OCI-LY7 (cell line): ENCODE results near the gene DNAJB1. TPM values are rescaled to one million over a fixed set of nuclear protein-coding genes. Genes with fewer than 3 reads are reported as not detected.

Experiments
- BruUV-seq: library from RNA; stranded (reverse); fragments of 400-500 nt; replicated peaks from 2 replicates; lab custom pipeline; 2021; lab: Mats Ljungman, UMichigan
- CTCF ChIA-PET: fragments of 300-600 bp; sonication (Branson Sonifier 250); formaldehyde crosslinking; loops from one replicate; lab custom pipeline; 2022; ENCODE audit warnings: antibody characterized with exemption; ENCODE audit not compliant: unreplicated experiment; lab: Charles Lee
- POLR2A ChIA-PET: fragments of 300-600 bp; sonication (Branson Sonifier 250); formaldehyde crosslinking; loops from one replicate; lab custom pipeline; 2022; ENCODE audit warnings: antibody characterized with exemption; lab: Charles Lee
- DNase-seq: peaks from one replicate; pipeline ENCODE4 v3.0.0-alpha.2; 2015; ENCODE audit warnings: low spot score
- H2AFZ ChIP-seq: fragments of 200-600 bp; sonication (generic), shearing (Covaris generic); 2 replicates; pipeline ENCODE4 v1.6.1; 2014; ENCODE audit warnings: mild to moderate bottlenecking, antibody characterized with exemption, low read length, moderate library complexity
- H3K27ac ChIP-seq: fragments of 200-600 bp; sonication (generic); 2 replicates; pipeline ENCODE4 v1.5.1; 2014; ENCODE audit warnings: mixed run types, low read depth, mild to moderate bottlenecking, moderate library complexity, low read length, inconsistent platforms; ENCODE audit not compliant: poor library complexity, severe bottlenecking
- H3K36me3 ChIP-seq: fragments of 200-600 bp; sonication (generic); 2 replicates; pipeline ENCODE4 v1.6.1; 2014; ENCODE audit warnings: mild to moderate bottlenecking, antibody characterized with exemption, low read length, moderate library complexity, mixed read lengths; ENCODE audit not compliant: insufficient read depth
- H3K4me1 ChIP-seq: fragments of 200-600 bp; sonication (generic); 2 replicates; pipeline ENCODE4 v1.5.1; 2014; ENCODE audit warnings: mild to moderate bottlenecking, low read length; ENCODE audit not compliant: insufficient read depth, poor library complexity, severe bottlenecking
- H3K4me2 ChIP-seq: fragments of 200-600 bp; sonication (generic); 2 replicates; pipeline ENCODE4 v1.6.1; 2014; ENCODE audit warnings: mild to moderate bottlenecking, low read length
- H3K4me3 ChIP-seq: fragments of 200-600 bp; sonication (generic); 2 replicates; pipeline ENCODE4 v1.5.1; 2014; ENCODE audit warnings: mild to moderate bottlenecking, low read depth, low read length; ENCODE audit not compliant: poor library complexity, severe bottlenecking
- H3K79me2 ChIP-seq: fragments of 200-600 bp; sonication (generic); 2 replicates; pipeline ENCODE4 v1.6.1; 2016; ENCODE audit warnings: low read depth, mild to moderate bottlenecking, low read length, moderate library complexity, mixed read lengths; ENCODE audit not compliant: insufficient read depth
- H3K9me2 ChIP-seq: fragments of 200-600 bp; sonication (generic); 2 replicates; pipeline ENCODE4 v1.6.1; 2016; ENCODE audit warnings: mild to moderate bottlenecking, low read length, mixed read lengths; ENCODE audit not compliant: insufficient read depth
- H3K9me3 ChIP-seq: fragments of 200-600 bp; sonication (generic); 2 replicates; pipeline ENCODE4 v1.6.1; 2014; ENCODE audit warnings: mild to moderate bottlenecking, mixed run types, low read length, mixed read lengths
- H4K20me1 ChIP-seq: fragments of 200-600 bp; sonication (generic); 2 replicates; pipeline ENCODE4 v1.6.1; 2014; ENCODE audit warnings: mild to moderate bottlenecking, antibody characterized with exemption, low read length, moderate library complexity, mixed read lengths; ENCODE audit not compliant: insufficient read depth
- CTCF ChIP-seq: fragments of 200-600 bp; sonication (generic); conservative IDR thresholded peaks from 2 replicates; pipeline ENCODE4 v1.5.1; 2014; ENCODE audit warnings: mild to moderate bottlenecking, antibody characterized with exemption, low read length, moderate library complexity, mixed read lengths
- EZH2phosphoT487 ChIP-seq: fragments of 200-600 bp; sonication (generic); IDR thresholded peaks from 2 replicates; pipeline ENCODE4 v1.6.1; 2018; ENCODE audit warnings: low read depth, borderline replicate concordance, mild to moderate bottlenecking, mixed run types, antibody characterized with exemption, low read length, moderate library complexity, mixed read lengths
- intact Hi-C: fragments of 100-400 bp; cut with micrococcal nuclease; formaldehyde crosslinking; loops from one replicate; pipeline ENCODE4 v1.10.0; 2022; ENCODE audit not compliant: unreplicated experiment
- total RNA-seq, 2 experiments: library from RNA; depleted of rRNA in 1 of 2; stranded (reverse); fragments of >200 nt in 1 of 2; shearing (Covaris generic) in 1 of 2; gene quantifications; 2 replicates each; pipeline ENCODE4 v1.2.3, GENCODE V29; 2014 to 2022

The DNAJB1 gene
- total RNA-seq, 2 experiments from 2014 or later: 63.7 to 76.7 TPM

- TF ChIP-seq CTCF (no peak), EZH2phosphoT487 (no peak)
- peak; percentile 17 for DNase-seq
- H3K4me2 ChIP-seq: peak overlapping the region; percentile 100
- peaks cover 19% of the 10 kb centered on the region for H3K4me1 ChIP-seq
- H2AFZ ChIP-seq: peak overlapping the region; percentile 58; the same call in 1 of the 2 replicates
- CTCF ChIA-PET: interaction anchor here (0.6 to 0.7 kb wide), 2 partner anchors 718 to 1653 kb away, joined by 3 to 6 read pairs; no protein-coding TSS in a partner anchor
- H3K9me2 ChIP-seq: no peaks in the 10 kb centered on the region
- no peaks in the 10 kb centered on the region for H4K20me1 ChIP-seq
- no TSS peak for BruUV-seq
- no peaks in the 10 kb centered on the region for H3K79me2 ChIP-seq
- POLR2A ChIA-PET: interaction anchor here (0.5 to 2.3 kb wide), 7 partner anchors 9 to 129 kb away, joined by 3 to 10 read pairs (median 3); partner anchors contain the start of gene DNAJB1
- H3K4me3 ChIP-seq: peak overlapping the region; percentile 72
- H3K27ac ChIP-seq: no peak overlapping the region
- no peaks in the 10 kb centered on the region for H3K36me3 ChIP-seq
- no peaks in the 10 kb centered on the region for H3K9me3 ChIP-seq
- intact Hi-C loops: loop anchor here (1.0 kb wide), 1 partner anchor 22 kb away; no protein-coding TSS in a partner anchor
These were observed 23.1 kb downstream of the DNAJB1 start for GRCh38 chr19:14494910-14495671.

- Histone ChIP-seq H4K20me1 (no peaks in the 10 kb centered on the region), H3K4me3 (no peak overlapping the region), H3K36me3 (no peaks in the 10 kb centered on the region), H3K27ac (no peak overlapping the region), H3K4me1 (peaks cover 19% of the 10 kb centered on the region), H3K9me2 (no peaks in the 10 kb centered on the region), H3K79me2 (no peaks in the 10 kb centered on the region), H3K4me2 (peak overlapping the region; percentile 100; the same call in 1 of the 2 replicates), H3K9me3 (no peaks in the 10 kb centered on the region), H2AFZ (no peak overlapping the region)
- CTCF ChIA-PET: no interaction called here
- DNase-seq: no peak
- POLR2A ChIA-PET: interaction anchor here (1.4 kb wide), 1 partner anchor 15 kb away, joined by 3 read pairs; no protein-coding TSS in a partner anchor
- TF ChIP-seq CTCF (no peak), EZH2phosphoT487 (no peak)
- BruUV-seq: no TSS peak
- intact Hi-C loops: no loop called here
These were observed 23.8 kb downstream of the DNAJB1 start for GRCh38 chr19:14494411-14494810.
